Ovary (tissue), 3 donors: Measurements from ENCODE around the gene LTC4S.

Source experiments
- POLR2A ChIP-seq: fragments of 450-650 bp; IDR thresholded peaks from one replicate; pipeline ENCODE4 v1.6.1; 2017; ENCODE audit warnings: antibody characterized with exemption, mild to moderate bottlenecking, moderate library complexity
- TF ChIP-seq, protein P1 (sequence below), 3 donors: fragments of 450-650 bp in 2 of 3; fragments of 200-600 bp in 1 of 3; IDR thresholded peaks; one replicate each; pipeline versions ENCODE4 v1.5.1 to v1.8.0; 2016 to 2022; ENCODE audit warnings: antibody characterized with exemption in 3 of 3, mild to moderate bottlenecking in 1 of 3
- donor health status: DM: no; HTN: no; CAD: no.

DNA sequence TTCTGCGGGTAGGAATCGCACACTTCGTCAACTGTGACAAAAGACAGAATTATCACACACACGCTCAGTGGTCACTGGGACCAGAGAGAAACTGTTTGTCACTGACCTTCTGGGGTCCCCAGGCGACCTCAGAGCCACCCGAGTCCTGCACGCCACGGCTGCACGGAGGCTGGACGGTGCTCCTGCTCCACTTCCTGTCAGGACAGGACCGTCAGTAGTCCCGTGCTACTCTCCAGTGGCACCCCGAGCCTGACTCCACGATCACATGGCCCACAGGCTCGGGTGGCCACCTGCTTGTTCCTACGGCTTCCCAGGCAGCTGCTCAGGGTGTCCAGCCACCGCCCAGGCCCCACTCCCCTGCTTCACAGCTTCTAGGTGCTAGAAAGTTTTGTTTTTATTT, 47.0 kb downstream of the LTC4S start:
- TF ChIP-seq, protein P1, sequence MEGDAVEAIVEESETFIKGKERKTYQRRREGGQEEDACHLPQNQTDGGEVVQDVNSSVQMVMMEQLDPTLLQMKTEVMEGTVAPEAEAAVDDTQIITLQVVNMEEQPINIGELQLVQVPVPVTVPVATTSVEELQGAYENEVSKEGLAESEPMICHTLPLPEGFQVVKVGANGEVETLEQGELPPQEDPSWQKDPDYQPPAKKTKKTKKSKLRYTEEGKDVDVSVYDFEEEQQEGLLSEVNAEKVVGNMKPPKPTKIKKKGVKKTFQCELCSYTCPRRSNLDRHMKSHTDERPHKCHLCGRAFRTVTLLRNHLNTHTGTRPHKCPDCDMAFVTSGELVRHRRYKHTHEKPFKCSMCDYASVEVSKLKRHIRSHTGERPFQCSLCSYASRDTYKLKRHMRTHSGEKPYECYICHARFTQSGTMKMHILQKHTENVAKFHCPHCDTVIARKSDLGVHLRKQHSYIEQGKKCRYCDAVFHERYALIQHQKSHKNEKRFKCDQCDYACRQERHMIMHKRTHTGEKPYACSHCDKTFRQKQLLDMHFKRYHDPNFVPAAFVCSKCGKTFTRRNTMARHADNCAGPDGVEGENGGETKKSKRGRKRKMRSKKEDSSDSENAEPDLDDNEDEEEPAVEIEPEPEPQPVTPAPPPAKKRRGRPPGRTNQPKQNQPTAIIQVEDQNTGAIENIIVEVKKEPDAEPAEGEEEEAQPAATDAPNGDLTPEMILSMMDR (IDR thresholded peaks at IDR 0.05): no peak
- no peak for TF ChIP-seq POLR2A
